ENCODE results near the gene GOLGA8H. TPM values are rescaled to one million over a fixed set of nuclear protein-coding genes. Genes with fewer than 3 reads are reported as not detected.
"Not testable (repeated sequence)": the region's sequence is repeated elsewhere in the genome, so short reads cannot be mapped to it uniquely, and the experiment has no call there.

GOLGA8H gene
- total RNA-seq, 4 donors from 2014 or later, result not detected

- ATAC-seq (peak; percentile 96 to 97), DNase-seq (peak; percentile 85)
- H3K27me3 ChIP-seq; H3K4me1 ChIP-seq; H3K9me3 ChIP-seq; intact Hi-C loops (cut with DNase I; ENCODE audit: low total_unique reads); H3K36me3 ChIP-seq; in situ Hi-C loops (cut with MboI; ENCODE audit: low sequenced_read_pairs in 4 of 4): not testable (repeated sequence)
- TF ChIP-seq, protein P1, sequence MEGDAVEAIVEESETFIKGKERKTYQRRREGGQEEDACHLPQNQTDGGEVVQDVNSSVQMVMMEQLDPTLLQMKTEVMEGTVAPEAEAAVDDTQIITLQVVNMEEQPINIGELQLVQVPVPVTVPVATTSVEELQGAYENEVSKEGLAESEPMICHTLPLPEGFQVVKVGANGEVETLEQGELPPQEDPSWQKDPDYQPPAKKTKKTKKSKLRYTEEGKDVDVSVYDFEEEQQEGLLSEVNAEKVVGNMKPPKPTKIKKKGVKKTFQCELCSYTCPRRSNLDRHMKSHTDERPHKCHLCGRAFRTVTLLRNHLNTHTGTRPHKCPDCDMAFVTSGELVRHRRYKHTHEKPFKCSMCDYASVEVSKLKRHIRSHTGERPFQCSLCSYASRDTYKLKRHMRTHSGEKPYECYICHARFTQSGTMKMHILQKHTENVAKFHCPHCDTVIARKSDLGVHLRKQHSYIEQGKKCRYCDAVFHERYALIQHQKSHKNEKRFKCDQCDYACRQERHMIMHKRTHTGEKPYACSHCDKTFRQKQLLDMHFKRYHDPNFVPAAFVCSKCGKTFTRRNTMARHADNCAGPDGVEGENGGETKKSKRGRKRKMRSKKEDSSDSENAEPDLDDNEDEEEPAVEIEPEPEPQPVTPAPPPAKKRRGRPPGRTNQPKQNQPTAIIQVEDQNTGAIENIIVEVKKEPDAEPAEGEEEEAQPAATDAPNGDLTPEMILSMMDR (IDR thresholded peaks at IDR 0.05 in 4 of 5, conservative IDR thresholded peaks at IDR 0.05 in 1 of 5), result peak in 2 of 5 experiments; percentile 13 to 14
- TF ChIP-seq POLR2A (IDR thresholded peaks at IDR 0.05), result peak in 1 of 2 donors; percentile 20
- Histone ChIP-seq H3K4me3 (peak within 1 kb of the TSS; percentile 62 to 75 (median 74)), H3K27ac (peak within 1 kb of the TSS; percentile 83 to 93 (median 86))
Measured at GRCh38 chr15:30625436-30626193, 21.8 kb downstream of the GOLGA8H start, which contains the start of gene ARHGAP11B. ARHGAP11B (plus strand) TSS chr15:30626128.

DNA sequence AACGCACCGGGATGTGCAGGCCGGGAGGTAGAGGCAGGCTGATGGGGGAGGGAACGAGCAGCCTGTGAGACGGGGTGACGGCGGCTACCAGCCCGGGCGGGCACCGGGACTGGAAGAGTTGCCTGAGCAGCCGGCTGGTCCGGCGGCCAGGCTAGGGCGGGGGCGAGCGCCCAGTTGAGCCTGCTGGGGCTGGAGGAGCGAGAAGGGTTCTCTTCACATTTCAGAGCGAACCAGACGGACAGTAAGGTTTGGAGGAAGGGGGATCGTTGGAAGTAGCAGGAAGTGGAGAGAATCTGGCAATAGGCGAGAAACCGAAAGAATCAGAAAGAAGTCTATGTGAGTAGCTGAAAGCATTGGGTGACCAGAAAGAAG is 22.4 kb downstream of the GOLGA8H start:
- H3K36me3 ChIP-seq; ATAC-seq; intact Hi-C loops (cut with DNase I; ENCODE audit: low total_unique reads); H3K9me3 ChIP-seq; H3K27me3 ChIP-seq; DNase-seq; in situ Hi-C loops (cut with MboI; ENCODE audit: low sequenced_read_pairs in 4 of 4); H3K4me1 ChIP-seq: not testable (repeated sequence)
- Histone ChIP-seq H3K4me3 (peak overlapping the region; percentile 62 to 75 (median 74)), H3K27ac (peak overlapping the region; percentile 83 to 93 (median 86))

- in situ Hi-C loops (cut with MboI; ENCODE audit: low sequenced_read_pairs in 4 of 4); ATAC-seq; H3K36me3 ChIP-seq; H3K27me3 ChIP-seq; DNase-seq; H3K9me3 ChIP-seq; H3K4me1 ChIP-seq; intact Hi-C loops (cut with DNase I; ENCODE audit: low total_unique reads): not testable (repeated sequence)
- Histone ChIP-seq H3K4me3 (peak overlapping the region in 3 of 4 donors; percentile 74 to 75 (median 74)), H3K27ac (peak overlapping the region in 1 of 4 donors; percentile 87)
Measured at GRCh38 chr15:30626632-30627031, 22.8 kb downstream of the GOLGA8H start.

DNA sequence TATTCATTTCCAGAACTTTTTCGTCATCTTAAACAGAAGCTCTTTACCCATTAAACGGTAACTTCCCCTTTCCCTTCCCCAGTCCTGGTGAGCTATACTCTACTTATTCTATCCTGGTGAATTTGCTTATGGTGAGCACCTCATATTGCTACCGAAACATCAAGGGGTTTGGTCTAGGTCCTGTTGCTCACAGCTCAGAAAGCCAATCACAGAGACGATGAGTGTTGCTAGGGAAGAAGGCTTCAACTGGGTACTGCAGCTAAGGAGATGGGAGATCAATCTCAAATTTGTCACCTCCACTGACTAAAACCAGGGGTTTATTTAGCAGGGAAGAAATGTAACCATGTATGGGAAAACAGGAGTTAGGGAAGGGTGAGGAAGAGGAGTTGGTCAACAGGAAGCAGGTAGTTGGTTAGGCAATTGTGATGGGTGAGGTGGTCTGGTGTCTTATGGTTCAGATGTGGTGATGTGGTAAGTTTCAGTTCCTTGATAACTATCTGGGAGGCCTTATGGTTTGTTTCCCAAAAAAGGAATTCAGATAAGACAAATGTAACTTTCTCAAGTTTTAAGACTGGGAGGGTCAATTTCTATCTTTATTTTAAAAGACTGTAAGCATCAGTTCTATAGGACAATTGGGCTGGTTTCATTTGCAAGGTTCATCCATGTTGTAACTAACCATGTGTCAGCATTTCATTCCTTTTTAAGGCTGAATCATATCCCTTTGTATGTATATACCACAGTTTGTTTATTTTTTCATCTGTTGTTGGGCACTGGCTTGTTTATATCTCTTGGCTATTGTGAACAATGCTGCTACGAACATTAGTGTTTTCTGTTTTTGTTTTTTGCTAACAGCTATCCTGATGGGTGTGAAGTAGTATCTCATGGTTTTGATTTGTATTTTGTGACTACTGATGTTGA is 46.4 kb downstream of the GOLGA8H start:
- H3K27ac ChIP-seq, result no peak overlapping the region
- in situ Hi-C loops (cut with MboI; ENCODE audit: low sequenced_read_pairs in 4 of 4) (loop anchor here in 3 of 4 donors (25.0 kb wide), 3 partner anchors 112 to 487 kb away; partner anchors contain the start of gene TRPM1 (in 1 of the 3)), intact Hi-C loops (cut with DNase I; ENCODE audit: low total_unique reads) (no loop called here)
- H3K27me3 ChIP-seq, result no peaks in the 10 kb centered on the region
- no peaks in the 10 kb centered on the region for H3K36me3 ChIP-seq
- no peak for TF ChIP-seq POLR2A (IDR thresholded peaks at IDR 0.05)
- TF ChIP-seq, protein P1 (IDR thresholded peaks at IDR 0.05 in 4 of 5, conservative IDR thresholded peaks at IDR 0.05 in 1 of 5), result no peak
- no peak overlapping the region for H3K4me3 ChIP-seq
- ATAC-seq, result no peak
- H3K4me1 ChIP-seq, result no peaks in the 10 kb centered on the region
- H3K9me3 ChIP-seq, result no peaks in the 10 kb centered on the region
- DNase-seq, result no peak

DNA sequence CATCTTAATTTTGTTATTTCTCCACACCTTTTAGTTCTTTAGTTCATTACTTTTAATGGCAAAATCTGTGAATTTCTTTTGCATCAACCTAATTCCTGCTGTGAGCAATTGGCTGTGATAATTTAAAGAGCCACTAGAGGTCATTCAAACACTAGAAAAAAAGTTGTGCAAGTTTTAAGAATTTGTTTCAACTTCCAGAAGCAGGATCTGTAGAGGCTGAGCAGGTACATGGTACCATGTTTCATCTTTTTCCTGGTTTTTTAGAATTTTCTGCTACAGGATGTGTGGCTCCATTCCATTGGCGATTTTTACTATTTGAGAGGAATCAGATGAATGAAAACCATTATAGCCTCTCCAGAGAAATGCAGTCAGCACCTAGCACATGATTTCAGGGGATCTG is 57.3 kb downstream of the GOLGA8H start:
- H3K4me1 ChIP-seq, DNase-seq, H3K36me3 ChIP-seq, H3K4me3 ChIP-seq, ATAC-seq, H3K27me3 ChIP-seq, H3K9me3 ChIP-seq, H3K27ac ChIP-seq: not testable (repeated sequence)
- in situ Hi-C loops (cut with MboI; ENCODE audit: low sequenced_read_pairs in 4 of 4) (loop anchor here (10.0 to 25.0 kb wide), 4 partner anchors 101 to 476 kb away; partner anchors contain the start of gene TRPM1 (in 1 of the 4)), intact Hi-C loops (cut with DNase I; ENCODE audit: low total_unique reads) (loop anchor here (5.0 to 10.0 kb wide), 2 partner anchors 466 to 834 kb away; no protein-coding TSS in a partner anchor)
- TF ChIP-seq, protein P1 (IDR thresholded peaks at IDR 0.05 in 4 of 5, conservative IDR thresholded peaks at IDR 0.05 in 1 of 5), result peak in 4 of 5 experiments; percentile 18 to 50 (median 40)

Other genes starting within 250 kb of the GOLGA8H start
- 1 to 10 TPM in 1 of 4 donors, under 1 TPM in 2, not detected in 1; 0.07 to 8.5 (median 0.13) TPM for gene CHRFAM7A, start 210.5 kb upstream of the GOLGA8H start, total RNA-seq
- gene GOLGA8R, start 189.8 kb upstream of the GOLGA8H start, total RNA-seq, result 1 to 10 TPM in 2 of 4 donors, under 1 TPM in 2; 0.36 to 1.1 (median 1.00) TPM
- gene GOLGA8Q, start 52.0 kb upstream of the GOLGA8H start, total RNA-seq, result under 1 TPM in 3 of 4 donors, not detected in 1; 0.41 to 0.97 (median 0.42) TPM

Measured in gastrocnemius medialis (tissue), 4 donors.